ENCODE measurements around the gene AURKAIP1. TPM values are rescaled to one million over a fixed set of nuclear protein-coding genes. Genes with fewer than 3 reads are reported as not detected.

Gene AURKAIP1
- total RNA-seq, 2 donors from 2014 or later, result 159 to 162 TPM

- Mint-ChIP-seq H3K4me3 (peak overlapping the region; percentile 76), H3K36me3 (ENCODE audit: low read depth) (peaks cover 8% of the 10 kb centered on the region), H3K27me3 (ENCODE audit: insufficient read depth) (peaks cover 5% of the 10 kb centered on the region), H3K9me3 (no peaks in the 10 kb centered on the region), H3K27ac (no peak overlapping the region), H3K4me1 (peaks cover 4% of the 10 kb centered on the region)
- no peaks in the 10 kb centered on the region for H3K9me3 ChIP-seq (ENCODE audit: control insufficient read depth, low read length)
- peak overlapping the region; percentile 85 for H3K9ac ChIP-seq (ENCODE audit: extremely low read depth, low read length, poor library complexity, severe bottlenecking)
- peak overlapping the region; percentile 86 for H3K4me3 ChIP-seq (ENCODE audit: low read length)
- no peaks in the 10 kb centered on the region for H3K27me3 ChIP-seq (ENCODE audit: control insufficient read depth, insufficient read depth, low read length, poor library complexity, severe bottlenecking)
- TF ChIP-seq, protein P1, sequence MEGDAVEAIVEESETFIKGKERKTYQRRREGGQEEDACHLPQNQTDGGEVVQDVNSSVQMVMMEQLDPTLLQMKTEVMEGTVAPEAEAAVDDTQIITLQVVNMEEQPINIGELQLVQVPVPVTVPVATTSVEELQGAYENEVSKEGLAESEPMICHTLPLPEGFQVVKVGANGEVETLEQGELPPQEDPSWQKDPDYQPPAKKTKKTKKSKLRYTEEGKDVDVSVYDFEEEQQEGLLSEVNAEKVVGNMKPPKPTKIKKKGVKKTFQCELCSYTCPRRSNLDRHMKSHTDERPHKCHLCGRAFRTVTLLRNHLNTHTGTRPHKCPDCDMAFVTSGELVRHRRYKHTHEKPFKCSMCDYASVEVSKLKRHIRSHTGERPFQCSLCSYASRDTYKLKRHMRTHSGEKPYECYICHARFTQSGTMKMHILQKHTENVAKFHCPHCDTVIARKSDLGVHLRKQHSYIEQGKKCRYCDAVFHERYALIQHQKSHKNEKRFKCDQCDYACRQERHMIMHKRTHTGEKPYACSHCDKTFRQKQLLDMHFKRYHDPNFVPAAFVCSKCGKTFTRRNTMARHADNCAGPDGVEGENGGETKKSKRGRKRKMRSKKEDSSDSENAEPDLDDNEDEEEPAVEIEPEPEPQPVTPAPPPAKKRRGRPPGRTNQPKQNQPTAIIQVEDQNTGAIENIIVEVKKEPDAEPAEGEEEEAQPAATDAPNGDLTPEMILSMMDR (conservative IDR thresholded peaks at IDR 0.05), result no peak
- peaks cover 12% of the 10 kb centered on the region for H3K36me3 ChIP-seq (ENCODE audit: control insufficient read depth, insufficient read depth, low read length)
- H3K4me1 ChIP-seq (ENCODE audit: control insufficient read depth, insufficient read depth, low read length), result no peaks in the 10 kb centered on the region
- no peak overlapping the region for H3K27ac ChIP-seq (ENCODE audit: low read depth, low read length)
- 92 to 95% methylated on average over 20 to 26 of the region's 26 CpGs for WGBS, 2 experiments (ENCODE audit: insufficient coverage in 1 of 2, insufficient read length in 1 of 2)
- DNase-seq, result no peak
These were observed 1.8 kb downstream of the AURKAIP1 start for GRCh38 chr1:1373051-1373814.

DNA sequence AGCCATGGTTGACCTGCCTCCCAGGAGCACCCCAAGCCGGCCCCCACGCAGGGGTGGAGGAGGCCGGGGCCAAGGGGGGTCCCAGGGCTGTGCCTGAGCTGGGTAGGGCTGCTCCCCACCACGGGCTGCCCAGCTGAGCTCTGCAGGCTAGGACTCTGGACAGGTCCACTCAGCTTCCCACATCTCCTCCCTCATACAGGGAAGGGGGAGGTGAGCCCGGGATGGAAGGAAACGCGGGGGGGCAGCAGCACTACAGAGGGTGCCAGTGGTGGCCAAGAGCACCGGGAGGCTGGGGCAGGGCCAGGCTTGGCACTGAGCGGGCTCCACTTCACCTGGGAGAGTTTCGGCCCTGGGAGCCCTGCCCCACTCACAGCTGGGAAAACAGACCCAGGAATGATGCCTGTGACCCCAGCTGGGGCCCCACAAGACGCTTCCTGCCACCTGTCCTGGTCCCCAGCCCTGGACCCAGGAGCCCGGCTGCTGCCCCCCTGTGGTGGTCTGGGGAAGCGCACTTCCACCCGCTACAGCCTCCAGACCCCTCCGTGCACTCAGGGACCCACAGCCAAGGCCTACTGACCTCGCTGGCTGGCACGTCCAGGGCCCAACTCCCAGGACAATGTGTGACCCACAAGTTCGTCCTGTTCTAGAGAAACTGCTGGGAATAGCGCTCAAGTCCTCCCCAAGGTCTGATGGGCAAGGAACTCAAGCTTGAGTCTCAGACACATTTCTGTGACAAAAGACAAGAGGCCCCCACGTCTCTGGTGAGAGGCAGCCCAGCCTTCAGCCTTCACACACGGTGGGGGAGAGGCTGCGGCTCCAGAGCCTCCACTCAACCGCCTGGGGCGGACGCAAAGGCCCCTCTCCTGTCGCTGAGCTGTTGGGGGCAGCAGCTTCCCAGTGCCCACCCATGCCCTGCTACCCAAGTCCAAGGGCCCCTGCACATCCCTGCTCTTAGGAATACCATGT, 3.0 kb downstream of the AURKAIP1 start:
- no peak overlapping the region for H3K27ac Mint-ChIP-seq
- peak; percentile 95 for DNase-seq
- H3K27ac ChIP-seq (ENCODE audit: low read depth, low read length), result no peak overlapping the region
- H3K4me3 Mint-ChIP-seq, result peak overlapping the region; percentile 76
- H3K4me3 ChIP-seq (ENCODE audit: low read length), result no peak overlapping the region
- peaks cover 4% of the 10 kb centered on the region for H3K4me1 Mint-ChIP-seq
- H3K4me1 ChIP-seq (ENCODE audit: control insufficient read depth, insufficient read depth, low read length), result no peaks in the 10 kb centered on the region
- H3K27me3 ChIP-seq (ENCODE audit: control insufficient read depth, insufficient read depth, low read length, poor library complexity, severe bottlenecking), result no peaks in the 10 kb centered on the region
- peaks cover 5% of the 10 kb centered on the region for H3K27me3 Mint-ChIP-seq (ENCODE audit: insufficient read depth)
- peaks cover 8% of the 10 kb centered on the region for H3K36me3 Mint-ChIP-seq (ENCODE audit: low read depth)
- WGBS, 2 experiments (ENCODE audit: insufficient coverage in 1 of 2, insufficient read length in 1 of 2), result 62 to 65% methylated on average over 17 to 26 of the region's 26 CpGs
- H3K9me3 Mint-ChIP-seq, result peaks cover 3% of the 10 kb centered on the region
- H3K9ac ChIP-seq (ENCODE audit: extremely low read depth, low read length, poor library complexity, severe bottlenecking), result no peak overlapping the region
- peaks cover 5% of the 10 kb centered on the region for H3K9me3 ChIP-seq (ENCODE audit: control insufficient read depth, low read length)
- peaks cover 12% of the 10 kb centered on the region for H3K36me3 ChIP-seq (ENCODE audit: control insufficient read depth, insufficient read depth, low read length)
- TF ChIP-seq, protein P1 (conservative IDR thresholded peaks at IDR 0.05), result peak; percentile 93

DNA sequence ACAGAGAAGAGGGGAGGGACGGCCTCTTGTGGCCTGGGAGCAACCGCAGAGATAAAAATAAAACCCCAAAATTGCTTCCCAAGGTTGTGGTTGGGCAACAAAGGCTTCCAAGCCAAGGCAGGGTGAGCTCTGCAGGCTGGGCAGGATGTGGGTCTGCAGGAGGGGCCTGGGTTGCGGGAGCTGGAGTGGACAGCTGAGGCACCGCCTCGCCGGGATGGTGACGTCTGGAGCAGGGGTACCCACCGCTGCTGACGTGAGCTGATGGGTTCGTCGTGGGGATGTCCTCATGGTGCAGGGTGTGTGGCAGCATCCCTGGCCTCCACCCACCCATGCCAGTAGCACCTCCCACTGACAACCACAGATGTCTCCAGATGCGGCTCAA, 3.7 kb downstream of the AURKAIP1 start:
- no peak overlapping the region for H3K27ac Mint-ChIP-seq
- Histone ChIP-seq H3K27ac (ENCODE audit: low read depth, low read length) (no peak overlapping the region), H3K36me3 (ENCODE audit: control insufficient read depth, insufficient read depth, low read length) (peaks cover 12% of the 10 kb centered on the region), H3K9me3 (ENCODE audit: control insufficient read depth, low read length) (peaks cover 12% of the 10 kb centered on the region), H3K27me3 (ENCODE audit: control insufficient read depth, insufficient read depth, low read length, poor library complexity, severe bottlenecking) (no peaks in the 10 kb centered on the region), H3K4me3 (ENCODE audit: low read length) (no peak overlapping the region), H3K4me1 (ENCODE audit: control insufficient read depth, insufficient read depth, low read length) (no peaks in the 10 kb centered on the region), H3K9ac (ENCODE audit: extremely low read depth, low read length, poor library complexity, severe bottlenecking) (no peak overlapping the region)
- peaks cover 3% of the 10 kb centered on the region for H3K9me3 Mint-ChIP-seq
- TF ChIP-seq, protein P1 (conservative IDR thresholded peaks at IDR 0.05), result no peak
- H3K27me3 Mint-ChIP-seq (ENCODE audit: insufficient read depth), result peaks cover 5% of the 10 kb centered on the region
- peaks cover 8% of the 10 kb centered on the region for H3K36me3 Mint-ChIP-seq (ENCODE audit: low read depth)
- DNase-seq, result no peak
- peaks cover 4% of the 10 kb centered on the region for H3K4me1 Mint-ChIP-seq
- H3K4me3 Mint-ChIP-seq, result no peak overlapping the region
- 96% methylated on average over 11 to 12 of the region's 12 CpGs for WGBS, 2 experiments (ENCODE audit: insufficient coverage in 1 of 2, insufficient read length in 1 of 2)
